HepG2 (cell line): ENCODE measurements around the gene TEX26.

Experiments used
- FOSL2 ChIP-seq: sonication (generic); formaldehyde crosslinking; IDR thresholded peaks from 2 replicates; pipeline ENCODE4 v1.4.0; 2020; ENCODE audit warnings: missing genetic modification reagents
- HNRNPK ChIP-seq: fragments of 200-400 bp; formaldehyde crosslinking; IDR thresholded peaks from 2 replicates; pipeline ENCODE4 v1.6.1; 2018; ENCODE audit warnings: low read length, low read depth, moderate library complexity, mild to moderate bottlenecking; ENCODE audit not compliant: poor library complexity, severe bottlenecking
- KDM5A ChIP-seq: fragments of 200-600 bp; sonication (generic); IDR thresholded peaks from 2 replicates; pipeline ENCODE4 v1.7.0; 2018; ENCODE audit warnings: antibody characterized with exemption, mild to moderate bottlenecking, low read length, borderline replicate concordance
- POLR2A ChIP-seq, 2 experiments: IDR thresholded peaks; 2 replicates each; pipeline ENCODE4 v1.6.1; 2011; ENCODE audit warnings: low read depth in 2 of 2, low read length in 2 of 2, mild to moderate bottlenecking in 1 of 2, moderate library complexity in 1 of 2; ENCODE audit not compliant: insufficient read depth in 1 of 2
- RAD21 ChIP-seq: fragments of 450-650 bp; formaldehyde crosslinking; IDR thresholded peaks from 2 replicates; pipeline ENCODE4 v1.5.0; 2020; ENCODE audit warnings: mild to moderate bottlenecking
- RBM39 ChIP-seq: fragments of 200-400 bp; formaldehyde crosslinking; IDR thresholded peaks from one replicate; pipeline ENCODE4 v1.6.1; 2018; ENCODE audit warnings: antibody characterized with exemption, mild to moderate bottlenecking, low read depth, low read length; ENCODE audit not compliant: poor library complexity, severe bottlenecking
- REPIN1 ChIP-seq: sonication (generic); formaldehyde crosslinking; IDR thresholded peaks from 2 replicates; pipeline ENCODE4 v1.8.0; 2022; ENCODE audit warnings: missing genetic modification reagents, low read depth, mild to moderate bottlenecking, borderline replicate concordance
- ZNF136 ChIP-seq: sonication (generic); formaldehyde crosslinking; IDR thresholded peaks from 2 replicates; pipeline ENCODE4 v1.8.1; 2022; ENCODE audit warnings: low read depth, mild to moderate bottlenecking, moderate library complexity, missing genetic modification reagents
- ZNF383 ChIP-seq: sonication (generic); formaldehyde crosslinking; IDR thresholded peaks from 2 replicates; pipeline ENCODE4 v1.4.0; 2020; ENCODE audit warnings: missing genetic modification reagents, mild to moderate bottlenecking, borderline replicate concordance
- ZNF850 ChIP-seq: sonication (generic); formaldehyde crosslinking; conservative IDR thresholded peaks from 2 replicates; pipeline ENCODE4 v1.9.0; 2021; ENCODE audit warnings: mild to moderate bottlenecking, missing genetic modification reagents
- TF ChIP-seq, protein P1 (sequence below): sonication (generic); formaldehyde crosslinking; IDR thresholded peaks from 2 replicates; pipeline ENCODE4 v1.4.0; 2020; ENCODE audit warnings: missing genetic modification reagents, mild to moderate bottlenecking, borderline replicate concordance

DNA sequence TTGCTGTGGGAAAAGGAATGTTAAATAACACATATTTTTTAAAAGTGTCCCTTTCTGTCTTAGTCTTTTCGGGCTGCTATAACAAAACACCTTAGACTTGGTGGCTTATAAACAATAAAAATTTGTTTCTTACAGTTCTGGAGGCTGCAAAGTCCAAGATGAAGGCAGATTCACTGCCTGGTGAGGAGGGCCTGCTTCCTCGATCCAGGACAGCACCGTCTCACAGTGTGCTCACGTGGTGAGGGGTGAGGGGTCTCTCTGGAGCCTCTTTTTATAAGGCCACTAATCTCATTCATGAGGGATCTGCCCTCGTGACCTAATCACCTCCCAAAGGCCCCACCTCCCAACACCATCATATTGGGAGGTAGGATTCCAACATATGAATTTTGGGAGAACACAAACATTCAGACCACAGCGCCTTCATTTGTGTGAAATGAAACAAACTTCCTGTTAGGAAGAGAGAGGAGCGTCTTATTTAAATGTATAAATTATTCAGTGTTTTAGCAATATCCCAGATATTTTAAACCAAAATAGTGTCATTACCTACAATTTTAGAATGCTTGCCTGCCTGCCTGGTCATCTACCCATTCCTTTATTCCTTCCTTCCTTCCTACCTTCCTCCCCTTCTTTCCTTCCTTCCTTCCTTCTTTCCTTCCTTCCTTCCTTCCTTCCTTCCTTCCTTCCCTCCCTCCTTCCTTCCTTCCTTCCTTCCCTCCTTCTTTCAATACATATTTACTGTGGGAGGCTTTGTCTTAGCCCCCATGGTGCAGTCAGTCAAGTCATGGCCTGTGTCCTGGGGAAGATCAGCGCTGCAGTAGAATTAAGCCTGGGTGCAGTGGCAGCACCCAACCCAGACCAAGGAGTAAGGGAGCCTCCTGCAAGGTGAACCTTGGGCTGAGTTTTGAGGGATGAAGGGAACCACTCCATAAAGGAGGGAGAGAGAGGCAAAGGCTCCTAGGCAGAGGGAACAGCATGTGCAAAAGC, 84.2 kb downstream of the TEX26 start:
- TF ChIP-seq POLR2A (IDR thresholded peaks at IDR 0.05; ENCODE audit: insufficient read depth in 1 of 2, low read depth in 2 of 2, low read length in 2 of 2) (no peak), ZNF383 (no peak), HNRNPK (no peak), KDM5A (no peak), RAD21 (CRISPR knock-in tag) (no peak), FOSL2 (CRISPR knock-in tag) (no peak), RBM39 (no peak), ZNF136 (CRISPR knock-in tag) (no peak), REPIN1 (CRISPR knock-in tag) (no peak), ZNF850 (CRISPR knock-in tag) (no peak)
- TF ChIP-seq, protein P1, sequence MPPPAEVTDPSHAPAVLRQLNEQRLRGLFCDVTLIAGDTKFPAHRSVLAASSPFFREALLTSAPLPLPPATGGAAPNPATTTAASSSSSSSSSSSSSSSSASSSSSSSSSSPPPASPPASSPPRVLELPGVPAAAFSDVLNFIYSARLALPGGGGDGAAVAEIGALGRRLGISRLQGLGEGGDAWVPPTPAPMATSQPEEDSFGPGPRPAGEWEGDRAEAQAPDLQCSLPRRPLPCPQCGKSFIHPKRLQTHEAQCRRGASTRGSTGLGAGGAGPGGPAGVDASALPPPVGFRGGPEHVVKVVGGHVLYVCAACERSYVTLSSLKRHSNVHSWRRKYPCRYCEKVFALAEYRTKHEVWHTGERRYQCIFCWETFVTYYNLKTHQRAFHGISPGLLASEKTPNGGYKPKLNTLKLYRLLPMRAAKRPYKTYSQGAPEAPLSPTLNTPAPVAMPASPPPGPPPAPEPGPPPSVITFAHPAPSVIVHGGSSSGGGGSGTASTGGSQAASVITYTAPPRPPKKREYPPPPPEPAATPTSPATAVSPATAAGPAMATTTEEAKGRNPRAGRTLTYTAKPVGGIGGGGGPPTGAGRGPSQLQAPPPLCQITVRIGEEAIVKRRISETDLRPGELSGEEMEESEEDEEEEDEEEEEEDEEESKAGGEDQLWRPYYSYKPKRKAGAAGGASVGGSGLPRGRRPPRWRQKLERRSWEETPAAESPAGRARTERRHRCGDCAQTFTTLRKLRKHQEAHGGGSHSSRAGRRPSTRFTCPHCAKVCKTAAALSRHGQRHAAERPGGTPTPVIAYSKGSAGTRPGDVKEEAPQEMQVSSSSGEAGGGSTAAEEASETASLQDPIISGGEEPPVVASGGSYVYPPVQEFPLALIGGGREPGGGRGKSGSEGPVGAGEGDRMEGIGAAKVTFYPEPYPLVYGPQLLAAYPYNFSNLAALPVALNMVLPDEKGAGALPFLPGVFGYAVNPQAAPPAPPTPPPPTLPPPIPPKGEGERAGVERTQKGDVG (CRISPR knock-in tag), result no peak
